SU-DHL-6 (cell line): Measurements from ENCODE around the gene CDK11B.
A peak's percentile ranks its signal among the peaks of the same experiment; 100 is the strongest.
"Not testable (repeated sequence)": the region's sequence is repeated elsewhere in the genome, so short reads cannot be mapped to it uniquely, and the experiment has no call there.

Experiments used
- H2AFZ ChIP-seq: fragments of 200-600 bp; sonication (generic); 2 replicates; pipeline ENCODE4 v1.6.1; 2014; ENCODE audit warnings: low read depth, mild to moderate bottlenecking, moderate library complexity, mixed read lengths, antibody characterized with exemption, low read length; ENCODE audit not compliant: severe bottlenecking
- H3F3A ChIP-seq: fragments of 200-600 bp; shearing (Covaris generic); 2 replicates; pipeline ENCODE4 v1.6.0; 2016; ENCODE audit warnings: antibody characterized with exemption, mild to moderate bottlenecking; ENCODE audit not compliant: insufficient read depth
- H3K27ac ChIP-seq: fragments of 200-600 bp; sonication (generic); 2 replicates; pipeline ENCODE4 v1.5.1; 2016; ENCODE audit warnings: low read depth, mild to moderate bottlenecking, low read length, moderate library complexity, mixed read lengths
- H3K27me3 ChIP-seq: fragments of 200-600 bp; sonication (generic), shearing (Covaris generic); 2 replicates; pipeline ENCODE4 v1.6.0; 2014; ENCODE audit warnings: mild to moderate bottlenecking, low read length
- H3K36me3 ChIP-seq: fragments of 200-600 bp; sonication (generic); 2 replicates; pipeline ENCODE4 v1.6.1; 2014; ENCODE audit warnings: mild to moderate bottlenecking, low read length, mixed read lengths
- H3K4me2 ChIP-seq: fragments of 300-600, 200-600 bp; shearing (Covaris generic), sonication (generic); 2 replicates; pipeline ENCODE4 v1.6.0; 2014; ENCODE audit warnings: low read length, low read depth, mild to moderate bottlenecking; ENCODE audit not compliant: poor library complexity, severe bottlenecking
- H3K4me3 ChIP-seq: fragments of 200-600 bp; sonication (generic); 2 replicates; pipeline ENCODE4 v1.5.1; 2014; ENCODE audit warnings: antibody characterized with exemption, low read length, mild to moderate bottlenecking, mixed read lengths; ENCODE audit not compliant: insufficient read depth, poor library complexity, severe bottlenecking
- H3K79me2 ChIP-seq: fragments of 200-600 bp; sonication (generic); 2 replicates; pipeline ENCODE4 v1.6.1; 2014; ENCODE audit warnings: mild to moderate bottlenecking, low read length, moderate library complexity; ENCODE audit not compliant: insufficient read depth
- H3K9ac ChIP-seq: fragments of 200-600 bp; sonication (generic); 2 replicates; pipeline ENCODE4 v1.7.0; 2014; ENCODE audit warnings: mild to moderate bottlenecking, low read length
- H3K9me2 ChIP-seq: fragments of 200-600 bp; sonication (generic); replicated peaks from 2 replicates; pipeline ENCODE4 v1.6.1; 2014; ENCODE audit warnings: low read length; ENCODE audit not compliant: insufficient read depth
- H3K9me3 ChIP-seq: fragments of 200-600 bp; sonication (generic); 2 replicates; pipeline ENCODE4 v1.6.1; 2014; ENCODE audit warnings: low read length, mixed read lengths; ENCODE audit not compliant: insufficient read depth
- H4K20me1 ChIP-seq: fragments of 200-600 bp; sonication (generic); 2 replicates; pipeline ENCODE4 v1.6.1; 2014; ENCODE audit warnings: low read depth, mild to moderate bottlenecking, antibody characterized with exemption, low read length, moderate library complexity, mixed read lengths
- CTCF ChIP-seq: fragments of 200-600 bp; sonication (generic); IDR thresholded peaks from one replicate; pipeline ENCODE4 v1.5.1; 2017; ENCODE audit warnings: antibody characterized with exemption, mild to moderate bottlenecking, low read length, moderate library complexity; ENCODE audit not compliant: insufficient read depth, poor library complexity, severe bottlenecking
- EZH2phosphoT487 ChIP-seq: fragments of 200-600 bp; sonication (generic), shearing (Covaris generic); conservative IDR thresholded peaks from 2 replicates; pipeline ENCODE4 v1.6.1; 2018; ENCODE audit warnings: mild to moderate bottlenecking, antibody characterized with exemption, low read length, moderate library complexity, mixed read lengths

CDK11B gene

GRCh38 chr1:1680031-1680911, 21.5 kb upstream of the CDK11B start:
- H4K20me1 ChIP-seq = no peaks in the 10 kb centered on the region
- H2AFZ ChIP-seq = no peak overlapping the region
- H3K27me3 ChIP-seq = no peaks in the 10 kb centered on the region
- no peak overlapping the region for H3K9ac ChIP-seq
- no peak overlapping the region for H3K4me2 ChIP-seq
- no peak overlapping the region for H3K27ac ChIP-seq
- H3K9me3 ChIP-seq = no peaks in the 10 kb centered on the region
- no peaks in the 10 kb centered on the region for H3K9me2 ChIP-seq
- H3K79me2 ChIP-seq = no peaks in the 10 kb centered on the region
- TF ChIP-seq CTCF (no peak), EZH2phosphoT487 (no peak)
- peaks cover 13% of the 10 kb centered on the region for H3F3A ChIP-seq
- H3K4me3 ChIP-seq = no peak overlapping the region
- H3K36me3 ChIP-seq = no peaks in the 10 kb centered on the region

- Histone ChIP-seq H3K36me3 (no peaks in the 10 kb centered on the region), H3K4me2 (peak overlapping the region; percentile 75), H3K4me3 (peak overlapping the region; percentile 49), H4K20me1 (no peaks in the 10 kb centered on the region), H3K27ac (peak overlapping the region; percentile 87), H3K79me2 (no peaks in the 10 kb centered on the region), H3F3A (peaks cover 13% of the 10 kb centered on the region), H3K9me2 (no peaks in the 10 kb centered on the region), H3K9me3 (no peaks in the 10 kb centered on the region), H3K9ac (peak overlapping the region; percentile 53), H2AFZ (peak overlapping the region; percentile 89), H3K27me3 (no peaks in the 10 kb centered on the region)
- no peak for TF ChIP-seq EZH2phosphoT487
- TF ChIP-seq CTCF = peak; percentile 79
Observed at GRCh38 chr1:1678581-1679380, 20.0 kb upstream of the CDK11B start.

DNA sequence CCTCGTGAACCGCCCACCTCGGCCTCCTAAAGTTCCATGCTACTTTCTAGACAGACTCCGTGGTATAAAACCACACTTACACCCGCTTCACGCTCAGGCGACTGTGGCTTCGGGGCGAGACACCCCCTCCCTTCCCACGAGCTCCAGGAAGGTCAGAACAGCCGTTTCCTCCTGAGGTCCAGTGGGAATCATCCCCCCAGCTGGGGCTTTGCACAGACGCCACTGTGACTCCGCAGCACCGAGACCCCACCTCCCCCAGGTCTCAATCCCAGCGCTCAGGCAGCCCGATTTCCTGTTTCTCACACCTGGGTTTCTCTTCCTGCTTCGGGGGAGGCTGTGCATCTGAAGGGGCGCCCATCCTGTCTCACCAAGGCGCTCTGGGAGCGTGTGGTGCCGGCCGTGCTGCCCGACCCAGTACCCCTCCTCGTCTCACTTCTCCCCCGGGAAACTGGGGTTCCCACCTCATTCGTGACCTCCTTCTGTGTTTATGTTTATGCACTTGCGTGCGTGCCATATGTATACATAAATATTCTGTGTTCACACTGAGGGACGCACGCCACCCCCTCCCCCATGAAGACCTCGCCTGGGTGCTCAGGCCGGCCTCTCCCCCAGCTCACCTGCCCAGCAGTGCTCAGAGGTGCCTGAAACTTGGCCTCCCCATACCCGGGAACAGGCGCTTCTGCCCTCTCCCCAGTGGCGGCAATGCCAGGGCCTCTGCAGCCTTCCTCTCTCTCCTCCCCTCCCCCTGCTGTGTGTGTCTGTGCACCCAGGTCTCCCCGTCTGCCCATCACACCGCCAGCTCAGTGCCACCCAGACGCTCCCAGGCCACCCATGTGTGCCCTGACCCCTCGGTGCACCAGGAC, 19.1 kb upstream of the CDK11B start:
- Histone ChIP-seq H3K9me2 (no peaks in the 10 kb centered on the region), H3K36me3 (no peaks in the 10 kb centered on the region), H3K27me3 (no peaks in the 10 kb centered on the region), H3K4me3 (peak overlapping the region; percentile 49), H3K9me3 (no peaks in the 10 kb centered on the region), H3K79me2 (no peaks in the 10 kb centered on the region), H4K20me1 (no peaks in the 10 kb centered on the region), H3K4me2 (peak overlapping the region; percentile 75), H2AFZ (peak overlapping the region; percentile 89), H3K27ac (peak overlapping the region; percentile 87), H3K9ac (peak overlapping the region; percentile 53), H3F3A (peaks cover 13% of the 10 kb centered on the region)
- no peak for TF ChIP-seq EZH2phosphoT487
- TF ChIP-seq CTCF = no peak

GRCh38 chr1:1676087-1676486, 17.3 kb upstream of the CDK11B start:
- not testable (repeated sequence) for H2AFZ ChIP-seq, H3K9me2 ChIP-seq, H3K27ac ChIP-seq, H3K79me2 ChIP-seq, H3K36me3 ChIP-seq, H3K9me3 ChIP-seq, H3K27me3 ChIP-seq, H3K9ac ChIP-seq, H3K4me3 ChIP-seq, H3K4me2 ChIP-seq, H4K20me1 ChIP-seq
- peaks cover 13% of the 10 kb centered on the region for H3F3A ChIP-seq

DNA sequence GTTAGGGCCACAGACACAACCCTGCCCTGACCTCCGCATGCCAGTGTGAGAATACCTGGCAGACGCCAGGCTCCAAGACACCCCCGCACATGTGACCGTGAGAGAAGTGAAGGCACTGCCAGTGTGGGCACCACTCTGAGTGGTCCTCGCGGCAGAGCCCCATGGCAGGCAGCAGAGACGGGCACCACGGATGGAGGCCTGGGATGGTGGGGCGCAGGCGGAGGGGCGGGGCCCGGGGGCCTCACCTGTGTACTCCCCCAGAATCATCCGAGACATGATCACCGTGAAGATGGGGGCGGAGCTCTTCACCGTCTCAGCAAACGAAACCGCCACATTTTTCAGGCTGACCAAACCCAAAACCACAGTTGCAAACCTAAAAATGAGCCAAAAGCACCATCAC, 16.4 kb upstream of the CDK11B start:
- not testable (repeated sequence) for H3K9me2 ChIP-seq, H3K36me3 ChIP-seq, H3K9ac ChIP-seq, H4K20me1 ChIP-seq, H3K9me3 ChIP-seq, H3K4me2 ChIP-seq, H3K79me2 ChIP-seq, H3K27me3 ChIP-seq, H3K4me3 ChIP-seq, H2AFZ ChIP-seq, H3K27ac ChIP-seq
- H3F3A ChIP-seq = peaks cover 13% of the 10 kb centered on the region
